ENCODE measurements around the gene WDR41.

GRCh38 chr5:77448831-77449230 is 43.3 kb downstream of the WDR41 start:
- TF ChIP-seq ZFP30 (CRISPR knock-in tag; IDR thresholded peaks at IDR 0.05): no peak
- no peak for TF ChIP-seq TCF4 (CRISPR knock-in tag; IDR thresholded peaks at IDR 0.05; ENCODE audit: borderline replicate concordance)

Data from SK-N-SH treated with all-trans-retinoic acid at 6 μM for 48 hours (cell line).